GM21786 (cell line): ENCODE results near the gene MACROD2.

Experiments
- ATAC-seq: cut with Tn5 transposase; IDR thresholded peaks from one replicate; pipeline ENCODE4 v1.9.1; 2021; ENCODE audit not compliant: unreplicated experiment

MACROD2 gene

DNA sequence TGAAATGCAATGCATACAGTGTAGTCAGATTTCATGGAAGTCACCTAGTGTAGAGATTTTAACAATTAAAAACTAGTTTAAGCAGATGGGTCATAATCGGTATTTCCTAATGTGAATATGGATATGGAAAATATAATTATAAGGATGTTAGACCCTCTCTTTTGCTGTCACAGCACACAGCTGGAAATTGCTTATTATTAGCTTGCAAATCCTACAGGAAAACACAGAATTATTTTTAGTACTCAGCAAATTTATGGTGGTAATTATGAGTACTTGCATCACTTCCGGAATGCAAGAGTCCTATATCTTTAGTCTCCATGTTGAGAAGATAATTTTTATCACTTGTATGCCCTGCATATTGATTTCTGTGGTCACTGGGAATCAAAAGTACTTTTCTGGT lies 1584.4 kb downstream of the MACROD2 start:
- ATAC-seq, result no peak

GRCh38 chr20:15582146-15582760 lies 1586.9 kb downstream of the MACROD2 start:
- no peak for ATAC-seq

- ATAC-seq, result no peak
Measured at GRCh38 chr20:15584507-15584906, 1589.2 kb downstream of the MACROD2 start.

DNA sequence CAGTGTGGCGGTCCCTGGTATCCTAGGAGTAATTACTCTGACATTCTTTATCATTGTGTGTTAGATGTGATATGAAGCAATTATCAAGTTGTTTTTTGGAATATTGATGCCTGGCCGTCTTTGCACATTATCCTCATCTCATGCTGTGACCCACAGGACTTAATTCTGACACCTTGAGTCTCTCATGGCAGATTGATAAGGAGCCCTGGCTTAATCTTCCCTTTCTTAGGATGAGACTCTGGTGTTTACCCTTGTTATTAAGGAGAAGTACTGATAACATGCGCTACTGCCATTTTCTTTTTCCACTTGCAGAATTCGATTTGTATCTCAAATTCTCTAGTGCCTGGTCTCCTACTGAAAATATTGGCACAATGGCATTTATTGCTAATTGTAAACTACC lies 1597.8 kb downstream of the MACROD2 start:
- no peak for ATAC-seq

DNA sequence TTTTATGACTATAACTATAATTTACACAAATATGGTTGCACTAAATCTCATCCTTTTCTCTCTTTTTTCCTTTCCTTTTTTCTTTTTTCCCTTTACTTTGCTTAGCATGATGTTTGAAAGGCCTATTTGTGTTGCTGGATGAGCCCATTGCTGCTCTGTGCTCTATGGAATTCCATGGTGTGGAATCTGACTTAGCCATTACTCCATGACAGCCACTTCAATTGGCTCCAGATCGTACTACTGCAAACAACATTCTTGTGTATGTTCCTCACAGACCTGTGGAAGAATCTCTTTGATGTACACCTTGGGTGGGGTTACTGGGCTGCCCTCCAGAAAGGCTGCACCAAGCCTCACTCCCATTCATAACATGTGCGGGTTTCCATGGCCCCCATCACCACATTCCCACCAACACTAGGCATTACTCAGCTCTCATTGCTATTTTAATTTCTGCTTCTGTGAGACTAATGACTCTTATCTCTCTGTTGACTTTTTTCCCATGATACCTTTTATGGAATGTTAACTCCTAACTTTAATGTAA lies 1598.9 kb downstream of the MACROD2 start:
- no peak for ATAC-seq

- no peak for ATAC-seq
Measured at GRCh38 chr20:15596220-15596890, 1601.0 kb downstream of the MACROD2 start.

GRCh38 chr20:15597306-15597705 lies 1602.0 kb downstream of the MACROD2 start:
- no peak for ATAC-seq

DNA sequence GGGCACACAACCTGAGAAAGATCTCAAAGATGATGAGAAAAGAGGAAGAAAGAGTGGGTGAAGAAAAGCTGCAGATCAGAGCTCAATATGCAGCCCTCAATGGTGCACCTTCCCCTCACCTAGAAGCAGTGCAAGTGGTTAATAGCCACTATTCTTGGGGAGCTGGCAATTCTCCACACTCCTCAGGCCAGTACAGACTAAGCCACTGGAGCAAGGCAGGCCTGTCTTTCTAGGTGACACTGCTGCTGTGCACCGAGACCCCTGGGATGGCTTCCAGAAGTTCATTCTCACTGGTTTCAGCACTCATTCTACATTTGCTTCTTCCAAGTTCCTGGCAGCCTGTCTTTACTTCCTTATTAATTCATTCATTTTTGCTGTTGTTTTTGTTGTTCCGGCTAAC lies 1604.6 kb downstream of the MACROD2 start:
- ATAC-seq, result no peak

- ATAC-seq, result no peak
Measured at GRCh38 chr20:15600565-15600964, 1605.2 kb downstream of the MACROD2 start.

- ATAC-seq, result no peak
Measured at GRCh38 chr20:15603506-15603905, 1608.2 kb downstream of the MACROD2 start.

- ATAC-seq, result no peak
Measured at GRCh38 chr20:15603978-15604805, 1608.9 kb downstream of the MACROD2 start.

DNA sequence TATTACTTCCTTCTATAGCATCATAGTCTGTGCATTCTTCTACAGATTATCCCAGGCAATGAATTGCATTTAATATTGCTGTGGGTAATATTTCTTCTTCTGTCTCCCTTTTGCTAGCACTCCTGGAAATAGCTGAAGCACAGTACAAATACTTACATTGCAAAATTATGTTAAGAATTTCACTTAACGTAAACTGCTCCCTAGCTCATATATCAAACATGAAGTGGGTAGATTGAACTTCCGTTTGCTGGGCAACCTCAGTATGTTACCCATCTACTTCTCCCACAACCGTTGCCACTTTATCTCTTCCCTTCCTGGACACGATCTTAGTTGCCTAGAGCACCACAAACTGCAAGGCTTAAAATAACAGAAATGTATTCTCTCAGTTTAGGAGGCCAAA lies 1614.6 kb downstream of the MACROD2 start:
- ATAC-seq, result no peak

- no peak for ATAC-seq
Measured at GRCh38 chr20:15610787-15611186, 1615.5 kb downstream of the MACROD2 start.

- no peak for ATAC-seq
Measured at GRCh38 chr20:15611541-15611940, 1616.2 kb downstream of the MACROD2 start.

DNA sequence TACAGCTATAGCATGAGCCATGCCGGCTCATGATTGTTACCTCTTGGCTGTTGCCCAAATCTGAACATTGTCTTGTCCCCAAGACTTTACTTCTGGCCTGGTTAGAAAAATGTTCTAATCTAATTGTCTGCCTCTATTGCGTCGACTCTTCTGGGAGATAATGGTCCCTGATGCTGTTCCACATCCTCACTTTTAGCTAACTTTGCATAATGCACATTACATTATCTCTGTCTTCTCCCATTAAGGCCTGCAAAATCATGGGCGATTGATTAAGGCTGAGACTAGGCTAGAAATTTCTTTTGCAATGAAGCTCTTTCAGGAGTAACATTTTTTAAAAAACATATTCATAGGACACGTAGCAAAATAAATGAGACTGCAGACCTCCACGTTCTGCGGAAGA lies 1616.9 kb downstream of the MACROD2 start:
- no peak for ATAC-seq

- ATAC-seq, result no peak
Measured at GRCh38 chr20:15612769-15613168, 1617.5 kb downstream of the MACROD2 start.

GRCh38 chr20:15613530-15613929 lies 1618.2 kb downstream of the MACROD2 start:
- ATAC-seq, result no peak

- no peak for ATAC-seq
Measured at GRCh38 chr20:15616626-15617025, 1621.3 kb downstream of the MACROD2 start.

- ATAC-seq, result no peak
Measured at GRCh38 chr20:15618110-15618509, 1622.8 kb downstream of the MACROD2 start.

DNA sequence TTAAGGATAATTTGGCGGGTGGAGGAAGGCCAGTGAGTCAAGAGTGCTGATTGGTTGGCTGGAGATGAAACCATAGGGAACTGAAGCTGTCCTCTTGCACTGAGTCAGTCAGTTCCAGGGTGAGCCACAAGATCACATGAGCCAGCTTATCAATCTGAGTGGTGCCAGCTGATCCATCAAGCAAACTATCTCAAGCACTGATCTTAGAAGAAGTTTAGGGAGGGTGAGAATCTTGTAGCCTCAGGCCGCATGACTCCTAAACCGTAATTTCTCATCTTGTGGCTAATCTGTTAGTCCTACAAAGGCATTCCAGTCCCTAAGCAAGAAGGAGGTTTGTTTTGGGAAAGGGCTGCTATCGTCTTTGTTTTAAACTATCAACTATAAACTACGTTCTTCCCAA lies 1623.6 kb downstream of the MACROD2 start:
- no peak for ATAC-seq

GRCh38 chr20:15619341-15619740 lies 1624.0 kb downstream of the MACROD2 start:
- no peak for ATAC-seq

DNA sequence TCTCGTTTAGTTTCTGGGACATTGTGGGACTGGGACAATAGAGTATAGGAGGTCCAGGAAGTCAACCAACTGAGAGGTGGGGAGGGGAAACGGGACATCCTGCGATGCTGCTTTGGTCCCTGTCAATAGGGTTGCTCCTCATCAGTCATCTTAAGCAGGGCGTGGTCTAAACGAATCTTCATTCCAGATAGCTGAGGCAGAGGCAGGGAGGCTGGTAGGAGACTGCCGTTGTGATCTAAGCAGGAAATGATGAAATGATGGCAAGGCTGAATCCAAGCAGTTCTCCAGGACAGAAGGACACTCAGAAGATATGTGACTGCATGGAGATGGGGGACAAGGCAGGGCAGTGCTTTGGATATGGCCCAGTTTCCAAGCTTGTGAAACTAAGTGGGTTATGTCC lies 1624.5 kb downstream of the MACROD2 start:
- no peak for ATAC-seq
